IMR-90 (cell line): ENCODE results near the gene CINP. TPM values are rescaled to one million over a fixed set of nuclear protein-coding genes. Genes with fewer than 3 reads are reported as not detected.

Source experiments
- ATAC-seq: fragments of 200-7000 bp; cut with Tn5 transposase; 2 replicates; pipeline ENCODE4 v1.9.1; 2020; ENCODE audit warnings: low read depth, mild to moderate bottlenecking, moderate library complexity
- BruUV-seq: library from RNA; stranded (reverse); fragments of 400-500 nt; replicated peaks from 2 replicates; lab custom pipeline; 2021; lab: Mats Ljungman, UMichigan
- CTCF ChIA-PET: fragments of 300-600 bp; formaldehyde crosslinking; extraction: SDS; loops from one replicate; lab custom pipeline; 2021; ENCODE audit warnings: antibody characterized with exemption; lab: Yijun Ruan, JAX
- POLR2A ChIA-PET: fragments of 300-600 bp; sonication (Branson Sonifier 250); formaldehyde crosslinking; loops from one replicate; lab custom pipeline; 2022; ENCODE audit warnings: antibody characterized with exemption; ENCODE audit not compliant: unreplicated experiment; lab: Charles Lee
- DNase-seq: peaks from one replicate; pipeline ENCODE4 v3.0.0; 2013
- H2AFZ ChIP-seq: replicated peaks from 2 replicates; pipeline ENCODE3; 2013; ENCODE audit warnings: low read length, mild to moderate bottlenecking; ENCODE audit not compliant: poor library complexity
- H2AK5ac ChIP-seq: 2 replicates; pipeline ENCODE4 v1.6.1; 2013; ENCODE audit warnings: low read depth, low read length, inconsistent platforms
- H2AK9ac ChIP-seq: replicated peaks from 2 replicates; pipeline ENCODE3; 2013; ENCODE audit warnings: mild to moderate bottlenecking, low read depth, low read length, moderate library complexity; ENCODE audit not compliant: poor library complexity
- H2BK120ac ChIP-seq: 2 replicates; pipeline ENCODE4 v1.6.1; 2013; ENCODE audit warnings: low read depth, low read length, inconsistent platforms
- H2BK15ac ChIP-seq: 3 replicates; pipeline ENCODE4 v1.6.1; 2013; ENCODE audit warnings: low read depth, low read length, inconsistent platforms
- H2BK20ac ChIP-seq: 2 replicates; pipeline ENCODE4 v1.6.1; 2013; ENCODE audit warnings: low read depth, mild to moderate bottlenecking, inconsistent platforms, low read length, moderate library complexity
- H2BK5ac ChIP-seq: 2 replicates; pipeline ENCODE4 v1.6.1; 2013; ENCODE audit warnings: mild to moderate bottlenecking, low read depth, low read length, inconsistent platforms; ENCODE audit not compliant: poor library complexity, severe bottlenecking
- H3K14ac ChIP-seq: replicated peaks from 2 replicates; pipeline ENCODE4 v1.6.1; 2013; ENCODE audit warnings: low read depth, low read length, inconsistent platforms
- H3K18ac ChIP-seq: 2 replicates; pipeline ENCODE4 v1.6.1; 2013; ENCODE audit warnings: low read depth, low read length, control low read depth
- H3K23ac ChIP-seq: 2 replicates; pipeline ENCODE4 v1.6.1; 2013; ENCODE audit warnings: low read depth, low read length, inconsistent platforms
- H3K27ac ChIP-seq: 2 replicates; pipeline ENCODE4 v1.5.1; 2013; ENCODE audit warnings: mild to moderate bottlenecking, control low read depth, low read length; ENCODE audit not compliant: insufficient read depth
- H3K27me3 ChIP-seq: 2 replicates; pipeline ENCODE4 v1.6.1; 2013; ENCODE audit warnings: low read length; ENCODE audit not compliant: control insufficient read depth, insufficient read depth
- H3K36me3 ChIP-seq: 2 replicates; pipeline ENCODE4 v1.6.1; 2013; ENCODE audit warnings: low read length, mixed read lengths; ENCODE audit not compliant: control insufficient read depth, insufficient read depth
- H3K4ac ChIP-seq: 2 replicates; pipeline ENCODE4 v1.6.1; 2013; ENCODE audit warnings: low read depth, low read length, inconsistent platforms
- H3K4me1 ChIP-seq: 2 replicates; pipeline ENCODE4 v1.6.1; 2013; ENCODE audit warnings: low read length, mixed read lengths; ENCODE audit not compliant: control insufficient read depth, insufficient read depth
- H3K4me2 ChIP-seq: 2 replicates; pipeline ENCODE4 v1.6.1; 2013; ENCODE audit warnings: low read depth, mild to moderate bottlenecking, control low read depth, low read length, moderate library complexity
- H3K4me3 ChIP-seq: 2 replicates; pipeline ENCODE4 v1.5.1; 2013; ENCODE audit warnings: low read depth, mild to moderate bottlenecking, control low read depth, low read length, moderate library complexity; ENCODE audit not compliant: insufficient read depth
- H3K56ac ChIP-seq: 2 replicates; pipeline ENCODE4 v1.6.1; 2013; ENCODE audit warnings: low read length, inconsistent platforms; ENCODE audit not compliant: insufficient read depth; ENCODE audit errors: extremely low read depth
- H3K79me1 ChIP-seq, 2 experiments: 2 replicates each; pipeline ENCODE4 v1.6.1; 2013; ENCODE audit warnings: low read length in 2 of 2, inconsistent platforms in 1 of 2, low read depth in 1 of 2
- H3K9ac ChIP-seq: 2 replicates; pipeline ENCODE4 v1.6.1; 2013; ENCODE audit warnings: low read depth, low read length, control low read depth
- H3K9me1 ChIP-seq: 2 replicates; pipeline ENCODE4 v1.6.1; 2013; ENCODE audit warnings: low read length, inconsistent platforms; ENCODE audit not compliant: insufficient read depth
- H3K9me3 ChIP-seq: 2 replicates; pipeline ENCODE4 v1.6.1; 2013; ENCODE audit warnings: low read length; ENCODE audit not compliant: control insufficient read depth, insufficient read depth
- H4K20me1 ChIP-seq: 2 replicates; pipeline ENCODE4 v1.6.1; 2013; ENCODE audit warnings: low read length, inconsistent platforms; ENCODE audit not compliant: insufficient read depth
- H4K5ac ChIP-seq: 2 replicates; pipeline ENCODE4 v1.6.1; 2013; ENCODE audit warnings: mild to moderate bottlenecking, low read depth, low read length, control low read depth
- H4K8ac ChIP-seq, 2 experiments: 2 replicates each; pipeline ENCODE4 v1.6.1; 2013; ENCODE audit warnings: low read depth in 2 of 2, low read length in 2 of 2, control low read depth in 1 of 2, inconsistent platforms in 1 of 2
- H4K91ac ChIP-seq: 2 replicates; pipeline ENCODE4 v1.6.1; 2013; ENCODE audit warnings: low read depth, low read length, inconsistent platforms; ENCODE audit not compliant: insufficient read depth
- CTCF ChIP-seq: conservative IDR thresholded peaks from 2 replicates; pipeline ENCODE4 v1.5.1; 2012; ENCODE audit warnings: mild to moderate bottlenecking, low read depth, low read length, improper control_type of control experiment
- ELK1 ChIP-seq: fragments of 150-350 bp; IDR thresholded peaks from 2 replicates; pipeline ENCODE4 v1.6.1; 2016; ENCODE audit warnings: low read depth, mild to moderate bottlenecking, low read length, moderate library complexity, borderline replicate concordance
- MAFK ChIP-seq: IDR thresholded peaks from 2 replicates; pipeline ENCODE4 v1.6.1; 2012; ENCODE audit warnings: low read depth, low read length, improper control_type of control experiment
- MXI1 ChIP-seq: IDR thresholded peaks from 2 replicates; pipeline ENCODE4 v1.6.1; 2012; ENCODE audit warnings: low read depth, mild to moderate bottlenecking, low read length, moderate library complexity, borderline replicate concordance
- RAD21 ChIP-seq: IDR thresholded peaks from 2 replicates; pipeline ENCODE4 v1.6.1; 2012; ENCODE audit warnings: low read length, improper control_type of control experiment
- RCOR1 ChIP-seq: IDR thresholded peaks from 2 replicates; pipeline ENCODE4 v1.6.1; 2012; ENCODE audit warnings: mild to moderate bottlenecking, low read length, improper control_type of control experiment; ENCODE audit not compliant: insufficient replicate concordance
- SMC3 ChIP-seq: fragments of 150-350 bp; IDR thresholded peaks from 2 replicates; pipeline ENCODE4 v1.6.1; 2016; ENCODE audit warnings: low read depth, mild to moderate bottlenecking, antibody characterized with exemption, low read length, moderate library complexity
- WGBS, 2 experiments: methylation state at CpG; one replicate each; pipeline versions ENCODE4 v1.1.5 to v1.1.7; 2013; ENCODE audit warnings: missing lambda C conversion rate in 2 of 2; ENCODE audit not compliant: insufficient read length in 1 of 2; ENCODE audit errors: extremely low coverage in 2 of 2; 5-methylcytosine and 5-hydroxymethylcytosine counted together
- dilution Hi-C: fragments of 300-500 bp; cut with HindIII; formaldehyde crosslinking; loops from one replicate; pipeline ENCODE4 v1.14.3; 2018; ENCODE audit warnings: low sequenced_read_pairs; ENCODE audit not compliant: unreplicated experiment
- in situ Hi-C: fragments of 300-500 bp; cut with MboI; formaldehyde crosslinking; loops from 3 replicates; pipeline ENCODE4 v1.14.3; 2019; ENCODE audit warnings: low sequenced_read_pairs, inconsistent platforms, mixed read lengths
- intact Hi-C: fragments of 100-400 bp; cut with micrococcal nuclease; formaldehyde crosslinking; loops from 2 replicates; pipeline ENCODE4 v1.10.0; 2022
- polyA plus RNA-seq, 3 experiments: library from polyadenylated mRNA; depleted of rRNA; stranded (reverse); fragments of >200 nt; gene quantifications; 2 replicates each; pipeline ENCODE4 v1.2.3, GENCODE V29; 2012; ENCODE audit warnings: low replicate concordance in 1 of 3
- total RNA-seq: library from RNA; depleted of rRNA; stranded (reverse); fragments of >200 nt; gene quantifications from 2 replicates; pipeline ENCODE4 v1.2.3, GENCODE V29; 2012
- TF ChIP-seq, protein P1 (sequence below): fragments of 150-350 bp; IDR thresholded peaks from 2 replicates; pipeline ENCODE4 v1.6.1; 2017; ENCODE audit warnings: mild to moderate bottlenecking, antibody characterized with exemption, low read length, low read depth

CINP gene
- total and polyA plus RNA-seq, 2 of the 4 experiments (the other 2 are of a cell fraction), result 41.9 to 56.4 TPM

DNA sequence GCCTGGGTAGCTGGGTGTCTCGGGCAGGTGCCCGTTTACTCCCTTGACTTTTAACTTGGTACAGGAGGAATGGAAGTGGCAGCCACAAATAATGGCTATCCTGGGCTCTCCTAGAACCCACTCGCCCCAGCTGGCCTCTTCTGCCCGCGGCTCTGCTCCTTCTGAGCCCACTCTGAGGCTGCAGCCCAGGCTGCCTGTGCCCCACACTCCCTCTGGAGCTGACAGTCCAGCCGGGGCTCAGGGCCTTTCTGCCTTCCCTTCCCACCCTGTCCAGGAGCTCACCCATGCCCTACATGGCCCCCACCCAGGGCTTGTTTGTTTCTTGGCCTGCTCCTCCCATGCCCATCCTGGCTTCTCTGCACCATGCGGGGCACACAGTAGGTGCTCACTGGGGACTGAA, 27.5 kb downstream of the CINP start:
- no peak overlapping the region for H3K23ac ChIP-seq
- no peak overlapping the region for H2BK20ac ChIP-seq
- H3K79me1 ChIP-seq, result peaks cover 0 to 4% of the 10 kb centered on the region in 2 experiments; a peak in 1 of 4 replicates
- no peak overlapping the region for H3K56ac ChIP-seq
- ChIA-PET POLR2A (no interaction called here), CTCF (no interaction called here)
- H4K8ac ChIP-seq, result no peak overlapping the region
- ATAC-seq, result no peak
- no peak overlapping the region for H4K91ac ChIP-seq
- H3K9ac ChIP-seq, result no peak overlapping the region
- H4K20me1 ChIP-seq, result no peaks in the 10 kb centered on the region
- no peak overlapping the region for H3K4me2 ChIP-seq
- no peak overlapping the region for H2BK120ac ChIP-seq
- no peak overlapping the region for H2AK5ac ChIP-seq
- no peaks in the 10 kb centered on the region for H3K4me1 ChIP-seq
- in situ Hi-C loops, result no loop called here
- DNase-seq, result no peak
- H2AFZ ChIP-seq, result no peak overlapping the region
- no peak overlapping the region for H3K14ac ChIP-seq
- no peak overlapping the region for H4K5ac ChIP-seq
- no TSS peak for BruUV-seq
- no peak overlapping the region for H3K18ac ChIP-seq
- no peak overlapping the region for H2BK15ac ChIP-seq
- WGBS, 2 experiments, result no CpG with 5 or more reads among the region's 7 CpGs
- H3K27me3 ChIP-seq, result no peaks in the 10 kb centered on the region
- dilution Hi-C loops, result no loop called here
- H2BK5ac ChIP-seq, result no peak overlapping the region
- no peak overlapping the region for H3K4ac ChIP-seq
- H3K27ac ChIP-seq, result no peak overlapping the region
- H3K9me1 ChIP-seq, result no peaks in the 10 kb centered on the region
- H2AK9ac ChIP-seq, result no peak overlapping the region
- intact Hi-C loops, result no loop called here
- H3K9me3 ChIP-seq, result no peaks in the 10 kb centered on the region
- H3K4me3 ChIP-seq, result no peak overlapping the region
- TF ChIP-seq ELK1 (no peak), MAFK (no peak), RAD21 (no peak), MXI1 (no peak), RCOR1 (no peak), SMC3 (no peak), CTCF (no peak)
- TF ChIP-seq, protein P1, sequence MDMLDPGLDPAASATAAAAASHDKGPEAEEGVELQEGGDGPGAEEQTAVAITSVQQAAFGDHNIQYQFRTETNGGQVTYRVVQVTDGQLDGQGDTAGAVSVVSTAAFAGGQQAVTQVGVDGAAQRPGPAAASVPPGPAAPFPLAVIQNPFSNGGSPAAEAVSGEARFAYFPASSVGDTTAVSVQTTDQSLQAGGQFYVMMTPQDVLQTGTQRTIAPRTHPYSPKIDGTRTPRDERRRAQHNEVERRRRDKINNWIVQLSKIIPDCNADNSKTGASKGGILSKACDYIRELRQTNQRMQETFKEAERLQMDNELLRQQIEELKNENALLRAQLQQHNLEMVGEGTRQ, result no peak
- peaks cover 21% of the 10 kb centered on the region for H3K36me3 ChIP-seq
